Naive thymus-derived CD4-positive, alpha-beta T cell (primary cell): Measurements from ENCODE around the gene VSTM5. TPM values are rescaled to one million over a fixed set of nuclear protein-coding genes. Genes with fewer than 3 reads are reported as not detected.
A peak's percentile ranks its signal among the peaks of the same experiment; 100 is the strongest.

ENCODE experiments used
- ATAC-seq: fragments of 150-1000 bp; cut with Tn5 transposase; 2 replicates; pipeline ENCODE4 v1.10.0; 2021; ENCODE audit warnings: mild to moderate bottlenecking, moderate library complexity
- CTCF ChIA-PET: fragments of 350-600 bp; sonication (Branson Sonifier 250); formaldehyde crosslinking; loops from one replicate; lab custom pipeline; 2021; ENCODE audit warnings: antibody characterized with exemption; lab: Charles Lee
- POLR2A ChIA-PET: fragments of 350-600 bp; sonication (Branson Sonifier 250); formaldehyde crosslinking; loops from one replicate; lab custom pipeline; 2021; ENCODE audit warnings: antibody characterized with exemption, inconsistent platforms; lab: Charles Lee
- DNase-seq, 9 donors: peaks; one replicate each; pipeline versions ENCODE4 v3.0.0 to v3.0.0-alpha.2; 2020 to 2022; ENCODE audit warnings: mixed read lengths in 1 of 9
- H3K27ac ChIP-seq: one replicate; pipeline ENCODE4 v1.7.0; 2013; ENCODE audit warnings: mild to moderate bottlenecking, low read depth, low read length, moderate library complexity
- H3K27me3 ChIP-seq, 2 donors: one replicate each; pipeline ENCODE4 v1.7.0; 2013; ENCODE audit warnings: low read length in 2 of 2, mild to moderate bottlenecking in 2 of 2, moderate library complexity in 2 of 2; ENCODE audit not compliant: control insufficient read depth in 2 of 2, insufficient read depth in 2 of 2
- H3K36me3 ChIP-seq, 3 experiments: 1 replicate in 2 of 3; 2 replicates in 1 of 3; pipeline ENCODE4 v1.7.0; 2013; ENCODE audit warnings: low read length in 3 of 3, mild to moderate bottlenecking in 3 of 3, moderate library complexity in 1 of 3; ENCODE audit not compliant: insufficient read depth in 3 of 3, control insufficient read depth in 2 of 3
- H3K4me1 ChIP-seq, 2 donors: one replicate each; pipeline ENCODE4 v1.7.0; 2013; ENCODE audit warnings: low read length in 2 of 2, mild to moderate bottlenecking in 2 of 2, moderate library complexity in 1 of 2; ENCODE audit not compliant: control insufficient read depth in 2 of 2, insufficient read depth in 2 of 2
- H3K4me3 ChIP-seq: 2 replicates; pipeline ENCODE4 v1.7.0; 2013; ENCODE audit warnings: mild to moderate bottlenecking, low read length
- H3K9me3 ChIP-seq, 3 experiments: 1 replicate in 2 of 3; 2 replicates in 1 of 3; pipeline ENCODE4 v1.7.0; 2013; ENCODE audit warnings: low read length in 3 of 3; ENCODE audit not compliant: control insufficient read depth in 2 of 3
- H3K27ac Mint-ChIP-seq, 9 donors: one replicate each; pipeline ENCODE4 v1.8.0; 2020 to 2022; ENCODE audit warnings: mixed read lengths in 9 of 9, mild to moderate bottlenecking in 8 of 9, moderate library complexity in 5 of 9, inconsistent platforms in 2 of 9
- H3K27me3 Mint-ChIP-seq, 5 donors: one replicate each; pipeline ENCODE4 v1.8.0; 2021 to 2022; ENCODE audit warnings: mixed read lengths in 5 of 5, mild to moderate bottlenecking in 1 of 5
- H3K36me3 Mint-ChIP-seq, 5 donors: one replicate each; pipeline ENCODE4 v1.8.0; 2020 to 2022; ENCODE audit warnings: mixed read lengths in 5 of 5, mild to moderate bottlenecking in 3 of 5, inconsistent platforms in 1 of 5
- H3K4me1 Mint-ChIP-seq, 7 donors: one replicate each; pipeline ENCODE4 v1.8.0; 2020 to 2022; ENCODE audit warnings: mixed read lengths in 7 of 7, mild to moderate bottlenecking in 3 of 7, inconsistent platforms in 1 of 7
- H3K4me3 Mint-ChIP-seq, 10 donors: one replicate each; pipeline ENCODE4 v1.8.0; 2020 to 2022; ENCODE audit warnings: mild to moderate bottlenecking in 10 of 10, mixed read lengths in 10 of 10, moderate library complexity in 6 of 10, inconsistent platforms in 2 of 10
- H3K9me3 Mint-ChIP-seq, 11 donors: one replicate each; pipeline ENCODE4 v1.8.0; 2020 to 2022; ENCODE audit warnings: mixed read lengths in 11 of 11, mild to moderate bottlenecking in 4 of 11, inconsistent platforms in 1 of 11, moderate library complexity in 1 of 11
- intact Hi-C, 2 donors: fragments of 100-400 bp; cut with micrococcal nuclease; formaldehyde crosslinking; loops; one replicate each; pipeline ENCODE4 v1.15.1; 2023
- polyA plus RNA-seq, 2 donors: library from polyadenylated mRNA; unstranded; fragments of 300-500 nt; fragmentation: Illumina TruSeq; gene quantifications; one replicate each; pipeline ENCODE4 v1.2.3, GENCODE V29; 2021
- total RNA-seq, 6 experiments: library from RNA in 5 of 6; stranded (reverse) in 5 of 6; gene quantifications; 1 replicate in 5 of 6; 2 replicates in 1 of 6; pipeline ENCODE4 v1.2.3 and lab custom pipeline; 2021 to 2026

The VSTM5 gene
- total and polyA plus RNA-seq, 7 experiments from 2014 or later = not detected

DNA sequence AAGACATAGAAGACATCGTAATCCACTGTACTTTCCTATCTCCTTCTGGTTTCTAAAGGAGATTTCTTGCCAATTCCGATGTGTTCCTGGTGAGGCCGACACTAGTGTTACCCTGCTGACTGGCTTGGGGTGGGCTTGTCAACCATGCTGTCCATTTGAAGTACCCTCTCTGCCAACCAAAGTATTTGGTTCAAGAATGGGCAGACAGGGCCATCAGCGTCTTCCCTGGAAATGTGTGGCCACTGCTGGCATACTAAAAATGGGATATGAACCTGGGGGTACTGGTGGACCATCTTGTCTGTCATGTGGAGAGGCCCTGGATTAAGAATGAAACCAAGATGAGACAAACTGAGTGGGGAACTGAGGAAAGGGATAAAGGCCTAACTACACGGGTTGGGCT lies 1.8 kb upstream of the VSTM5 start:
- DNase-seq = no peak
- Mint-ChIP-seq H3K36me3 (no peaks in the 10 kb centered on the region), H3K4me3 (no peak overlapping the region), H3K4me1 (peaks cover 0 to 5% (median 0%) of the 10 kb centered on the region in 7 donors), H3K27ac (no peak overlapping the region), H3K27me3 (peaks cover 13 to 39% (median 23%) of the 10 kb centered on the region in 5 donors), H3K9me3 (peaks cover 0 to 6% (median 0%) of the 10 kb centered on the region in 11 donors)
- H3K4me3 ChIP-seq = no peak overlapping the region
- ChIA-PET CTCF (no interaction called here), POLR2A (no interaction called here)
- no peaks in the 10 kb centered on the region for H3K4me1 ChIP-seq
- H3K27me3 ChIP-seq = peaks cover 0 to 2% of the 10 kb centered on the region in 2 donors
- no peaks in the 10 kb centered on the region for H3K9me3 ChIP-seq
- ATAC-seq = no peak
- H3K36me3 ChIP-seq = no peaks in the 10 kb centered on the region
- intact Hi-C loops = no loop called here
- H3K27ac ChIP-seq = no peak overlapping the region

DNA sequence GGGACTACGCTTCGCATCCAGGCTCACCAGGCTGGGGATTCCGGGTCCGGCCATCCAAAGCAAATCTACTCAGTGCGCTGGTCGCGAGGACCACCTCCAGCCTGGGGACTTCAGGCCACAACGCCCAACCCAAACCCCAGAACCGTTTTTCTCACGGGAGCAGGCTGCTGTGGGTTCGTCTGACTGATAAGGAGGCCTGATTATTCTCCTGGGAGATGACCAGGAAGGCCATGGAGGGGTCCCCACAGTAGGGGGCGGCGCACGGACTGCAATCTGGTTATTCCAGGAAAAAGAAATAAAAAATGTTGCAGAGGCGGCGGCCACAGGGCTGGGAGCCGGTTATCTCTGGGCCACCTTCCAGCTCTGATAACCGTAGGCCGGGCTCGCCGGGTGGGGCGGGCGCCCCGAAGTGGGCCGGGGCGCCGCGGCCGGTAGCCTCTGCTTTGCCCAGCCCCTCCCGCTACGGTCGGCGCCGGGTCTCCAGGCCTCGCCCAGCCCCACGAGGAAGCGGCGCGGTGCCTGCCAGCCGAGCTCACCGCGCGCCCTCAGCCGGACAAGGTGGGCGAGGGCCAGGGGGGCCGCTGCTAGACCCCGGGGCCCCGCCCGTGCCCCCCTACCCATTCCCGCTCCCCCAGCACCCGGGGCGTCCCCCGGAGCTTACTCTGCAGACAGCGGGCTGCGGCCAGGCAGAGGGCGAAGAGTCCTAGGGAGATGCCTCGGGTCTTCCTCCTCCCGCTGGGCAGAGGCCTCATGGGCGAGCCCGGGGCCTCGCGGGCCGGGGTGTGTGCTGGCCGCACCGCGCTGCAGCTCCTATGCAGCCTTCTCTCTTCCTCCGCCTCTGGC lies 446 bp downstream of the VSTM5 start:
- H3K27ac ChIP-seq = no peak overlapping the region
- H3K9me3 ChIP-seq = no peaks in the 10 kb centered on the region
- peaks cover 0 to 5% (median 0%) of the 10 kb centered on the region in 7 donors for H3K4me1 Mint-ChIP-seq
- H3K27ac Mint-ChIP-seq = no peak overlapping the region
- DNase-seq = no peak
- ATAC-seq = no peak
- H3K4me1 ChIP-seq = no peaks in the 10 kb centered on the region
- no peaks in the 10 kb centered on the region for H3K36me3 Mint-ChIP-seq
- H3K4me3 ChIP-seq = no peak overlapping the region
- H3K27me3 ChIP-seq = peaks cover 0 to 2% of the 10 kb centered on the region in 2 donors
- no peaks in the 10 kb centered on the region for H3K36me3 ChIP-seq
- CTCF ChIA-PET = no interaction called here
- POLR2A ChIA-PET = no interaction called here
- peaks cover 18 to 34% (median 23%) of the 10 kb centered on the region in 5 donors for H3K27me3 Mint-ChIP-seq
- H3K4me3 Mint-ChIP-seq = peak overlapping the region in 5 of 10 donors; percentile 14 to 50 (median 43)
- intact Hi-C loops = no loop called here
- peaks cover 0 to 6% (median 0%) of the 10 kb centered on the region in 11 donors for H3K9me3 Mint-ChIP-seq

DNA sequence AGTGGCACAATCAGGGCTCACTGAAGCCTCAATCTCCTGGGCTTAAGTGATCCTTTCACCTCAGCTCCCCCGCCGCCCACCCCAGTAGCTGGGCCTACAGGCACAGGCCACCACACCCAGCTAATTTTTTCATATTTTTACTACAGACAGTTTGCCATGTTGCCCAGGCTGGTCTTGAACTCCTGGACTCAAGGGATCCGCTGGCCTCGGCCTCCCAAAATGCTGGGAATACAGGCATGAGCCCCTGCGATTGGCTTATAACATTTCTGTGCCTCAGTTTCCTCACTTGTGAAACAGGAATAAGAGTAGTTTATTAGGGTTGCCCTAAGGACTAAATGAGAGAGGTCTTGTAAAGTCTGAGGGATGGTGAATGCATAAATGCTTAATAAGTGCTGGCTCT lies 1.2 kb downstream of the VSTM5 start:
- intact Hi-C loops = no loop called here

DNA sequence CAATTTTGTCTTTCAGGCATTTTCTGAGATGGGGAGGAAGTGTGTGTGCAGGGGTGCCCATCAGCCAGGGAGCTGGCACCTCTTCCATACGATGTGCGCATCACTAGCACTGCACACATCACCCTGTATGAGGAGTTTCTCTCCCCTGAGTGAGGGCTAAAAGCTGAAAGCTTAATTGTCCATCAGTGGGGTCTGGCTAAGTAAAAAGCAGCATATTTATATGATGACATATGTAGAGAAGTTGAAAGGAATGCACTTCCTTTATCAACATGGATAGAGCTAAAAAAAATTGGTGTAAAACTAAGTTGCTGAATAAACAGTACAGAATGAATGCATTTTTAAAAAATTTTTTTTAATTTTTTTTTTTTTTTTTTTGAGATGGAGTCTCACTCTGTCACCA lies 4.0 kb downstream of the VSTM5 start:
- ChIA-PET CTCF (no interaction called here), POLR2A (no interaction called here)
- Histone ChIP-seq H3K4me3 (no peak overlapping the region), H3K27me3 (peaks cover 0 to 2% of the 10 kb centered on the region in 2 donors), H3K4me1 (no peaks in the 10 kb centered on the region), H3K36me3 (no peaks in the 10 kb centered on the region), H3K9me3 (no peaks in the 10 kb centered on the region), H3K27ac (no peak overlapping the region)
- intact Hi-C loops = no loop called here
- Mint-ChIP-seq H3K36me3 (peaks cover 0 to 3% (median 0%) of the 10 kb centered on the region in 5 donors), H3K27ac (no peak overlapping the region), H3K4me3 (no peak overlapping the region), H3K9me3 (peaks cover 0 to 4% (median 0%) of the 10 kb centered on the region in 11 donors), H3K4me1 (peaks cover 0 to 5% (median 0%) of the 10 kb centered on the region in 7 donors), H3K27me3 (peaks cover 10 to 22% (median 18%) of the 10 kb centered on the region in 5 donors)
- ATAC-seq = peak; percentile 10
- DNase-seq = no peak

More for the DNA sequence above, 1.2 kb downstream of the VSTM5 start:
- CTCF ChIA-PET = no interaction called here
- no peaks in the 10 kb centered on the region for H3K9me3 ChIP-seq
- no peak overlapping the region for H3K4me3 ChIP-seq
- ATAC-seq = no peak
- no peak for DNase-seq
- H3K9me3 Mint-ChIP-seq = peaks cover 0 to 6% (median 0%) of the 10 kb centered on the region in 11 donors
- peaks cover 0 to 5% (median 0%) of the 10 kb centered on the region in 7 donors for H3K4me1 Mint-ChIP-seq
- POLR2A ChIA-PET = no interaction called here
- no peaks in the 10 kb centered on the region for H3K36me3 Mint-ChIP-seq
- H3K27ac Mint-ChIP-seq = no peak overlapping the region
- H3K27me3 Mint-ChIP-seq = peaks cover 18 to 34% (median 23%) of the 10 kb centered on the region in 5 donors
- H3K27me3 ChIP-seq = peaks cover 0 to 2% of the 10 kb centered on the region in 2 donors
- no peaks in the 10 kb centered on the region for H3K4me1 ChIP-seq
- peak overlapping the region in 5 of 10 donors; percentile 22 to 50 (median 43) for H3K4me3 Mint-ChIP-seq
- no peak overlapping the region for H3K27ac ChIP-seq
- H3K36me3 ChIP-seq = no peaks in the 10 kb centered on the region

DNA sequence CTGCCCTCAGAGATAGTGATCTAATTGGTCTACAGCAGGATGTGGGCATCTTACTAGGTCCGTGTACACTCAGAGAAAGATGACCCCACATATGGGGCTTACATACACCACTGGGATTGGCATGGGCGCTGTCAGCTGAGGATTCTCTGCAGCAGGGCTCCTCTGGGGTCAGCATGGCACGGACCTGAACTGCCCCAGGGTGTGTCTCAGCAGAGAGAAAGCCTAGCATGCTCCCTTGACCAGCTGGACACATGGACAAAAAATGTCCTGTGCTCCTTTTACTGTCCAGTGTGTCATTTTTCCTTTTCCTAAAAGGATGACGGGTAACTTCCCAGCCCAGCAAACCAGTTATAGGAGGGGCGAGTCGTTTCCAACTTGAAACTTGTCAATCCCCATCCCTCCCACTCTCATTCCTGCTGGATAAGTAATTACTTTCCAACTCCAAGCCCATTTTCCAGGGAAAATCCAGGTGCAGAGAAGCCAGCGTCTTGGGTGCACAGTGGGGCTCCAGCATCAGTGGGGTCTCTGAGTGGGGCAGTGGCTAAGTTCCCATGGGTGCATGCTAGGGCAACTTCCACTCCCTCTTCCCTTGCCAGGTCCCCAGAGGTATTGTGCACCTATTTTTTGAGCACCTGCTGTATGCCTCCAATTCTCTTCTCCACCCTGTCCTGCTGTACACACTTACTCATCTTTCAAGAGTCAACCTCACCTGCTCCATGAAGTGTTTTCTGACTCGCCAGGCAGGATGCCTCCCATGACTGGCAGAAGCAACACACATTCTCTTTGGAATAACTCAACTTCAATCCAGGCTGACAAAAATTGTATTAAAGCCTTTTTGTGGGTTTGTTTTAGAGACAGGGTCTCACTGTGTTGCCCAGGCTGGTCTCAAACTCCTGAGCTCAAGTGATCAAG lies 5.0 kb downstream of the VSTM5 start:
- intact Hi-C loops = no loop called here
- no peak overlapping the region for H3K4me3 Mint-ChIP-seq
- no peak for DNase-seq
- H3K27ac Mint-ChIP-seq = no peak overlapping the region
- no peaks in the 10 kb centered on the region for H3K36me3 ChIP-seq
- ChIA-PET CTCF (no interaction called here), POLR2A (no interaction called here)
- H3K4me1 ChIP-seq = no peaks in the 10 kb centered on the region
- ATAC-seq = no peak
- H3K4me3 ChIP-seq = no peak overlapping the region
- peaks cover 0 to 4% (median 0%) of the 10 kb centered on the region in 11 donors for H3K9me3 Mint-ChIP-seq
- H3K4me1 Mint-ChIP-seq = peaks cover 0 to 5% (median 0%) of the 10 kb centered on the region in 7 donors
- H3K27ac ChIP-seq = no peak overlapping the region
- peaks cover 0 to 2% of the 10 kb centered on the region in 2 donors for H3K27me3 ChIP-seq
- peaks cover 0 to 3% (median 0%) of the 10 kb centered on the region in 5 donors for H3K36me3 Mint-ChIP-seq
- peaks cover 10 to 18% (median 12%) of the 10 kb centered on the region in 5 donors for H3K27me3 Mint-ChIP-seq
- H3K9me3 ChIP-seq = no peaks in the 10 kb centered on the region

DNA sequence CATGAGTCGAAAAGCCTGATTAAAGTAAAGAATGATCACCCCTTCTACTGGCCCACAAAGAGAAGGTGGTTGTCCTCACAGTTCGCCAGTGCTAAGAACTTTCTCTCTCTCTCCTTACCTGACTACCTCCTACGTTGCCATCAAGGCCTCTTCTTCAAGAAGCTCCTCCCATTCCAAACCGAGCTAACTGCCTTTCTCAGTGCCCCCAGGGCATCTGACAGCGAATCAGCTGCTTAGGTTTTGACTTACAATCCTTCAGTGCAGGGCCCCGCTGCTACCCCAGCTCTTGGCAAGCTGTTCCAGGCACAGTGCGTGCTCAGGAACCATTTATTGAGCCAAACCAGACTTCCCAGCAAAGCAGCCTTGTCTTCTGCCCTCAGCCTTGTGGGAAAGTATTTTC lies 5.8 kb downstream of the VSTM5 start:
- ChIA-PET CTCF (no interaction called here), POLR2A (no interaction called here)
- H3K4me1 ChIP-seq = no peaks in the 10 kb centered on the region
- DNase-seq (no peak), ATAC-seq (no peak)
- peaks cover 0 to 2% of the 10 kb centered on the region in 2 donors for H3K27me3 ChIP-seq
- H3K4me1 Mint-ChIP-seq = peaks cover 0 to 3% (median 0%) of the 10 kb centered on the region in 7 donors
- no peak overlapping the region for H3K4me3 ChIP-seq
- H3K36me3 ChIP-seq = no peaks in the 10 kb centered on the region
- no peak overlapping the region for H3K4me3 Mint-ChIP-seq
- H3K27me3 Mint-ChIP-seq = peaks cover 7 to 15% (median 10%) of the 10 kb centered on the region in 5 donors
- H3K9me3 ChIP-seq = no peaks in the 10 kb centered on the region
- intact Hi-C loops = no loop called here
- no peak overlapping the region for H3K27ac ChIP-seq
- H3K9me3 Mint-ChIP-seq = peaks cover 0 to 4% (median 0%) of the 10 kb centered on the region in 11 donors
- peaks cover 0 to 3% (median 0%) of the 10 kb centered on the region in 5 donors for H3K36me3 Mint-ChIP-seq
- H3K27ac Mint-ChIP-seq = peak overlapping the region in 1 of 9 donors; percentile 65
